Measurements from ENCODE around the gene SLC16A5. TPM values are rescaled to one million over a fixed set of nuclear protein-coding genes. Genes with fewer than 3 reads are reported as not detected.
"Not testable (repeated sequence)": the region's sequence is repeated elsewhere in the genome, so short reads cannot be mapped to it uniquely, and the experiment has no call there.

The SLC16A5 gene
- total RNA-seq, result 10 to 100 TPM; 11.4 to 12.2 TPM

- CTCF ChIA-PET, result interaction anchor here (0.6 to 2.2 kb wide), 12 partner anchors 9 to 360 kb away, joined by 3 to 10 read pairs (median 3); no protein-coding TSS in a partner anchor
- peak within 1 kb of the TSS; percentile 78 for H3K4me3 Mint-ChIP-seq
- POLR2A ChIA-PET, result interaction anchor here (0.5 kb wide), 1 partner anchor 75 kb away, joined by 3 read pairs; no protein-coding TSS in a partner anchor
- H3K27ac Mint-ChIP-seq, result peak within 1 kb of the TSS; percentile 89
- H3K9me3 Mint-ChIP-seq, result no peaks in the 10 kb centered on the region
- DNase-seq, result peak; percentile 62
- no peaks in the 10 kb centered on the region for H3K27me3 Mint-ChIP-seq
- H3K4me1 Mint-ChIP-seq, result peaks cover 63% of the 10 kb centered on the region
- H3K36me3 Mint-ChIP-seq (ENCODE audit: low read depth), result no peaks in the 10 kb centered on the region
These were observed at the start of gene SLC16A5 for GRCh38 chr17:75087558-75088453. SLC16A5 (plus strand) TSS chr17:75087954; CDS start chr17:75093637, 5,683 bp downstream.

GRCh38 chr17:75039238-75039637 lies 48.5 kb upstream of the SLC16A5 start:
- Mint-ChIP-seq H3K9me3 (no peaks in the 10 kb centered on the region), H3K27me3 (peaks cover 3% of the 10 kb centered on the region), H3K36me3 (ENCODE audit: low read depth) (peaks cover 39% of the 10 kb centered on the region), H3K4me3 (no peak overlapping the region), H3K27ac (no peak overlapping the region), H3K4me1 (peaks cover 34% of the 10 kb centered on the region)
- CTCF ChIA-PET, result interaction anchor here (0.9 to 1.2 kb wide), 4 partner anchors 20 to 231 kb away, joined by 3 to 5 read pairs (median 3); partner anchors contain the start of genes MIF4GD and MRPL58
- DNase-seq, result no peak
- POLR2A ChIA-PET, result no interaction called here

DNA sequence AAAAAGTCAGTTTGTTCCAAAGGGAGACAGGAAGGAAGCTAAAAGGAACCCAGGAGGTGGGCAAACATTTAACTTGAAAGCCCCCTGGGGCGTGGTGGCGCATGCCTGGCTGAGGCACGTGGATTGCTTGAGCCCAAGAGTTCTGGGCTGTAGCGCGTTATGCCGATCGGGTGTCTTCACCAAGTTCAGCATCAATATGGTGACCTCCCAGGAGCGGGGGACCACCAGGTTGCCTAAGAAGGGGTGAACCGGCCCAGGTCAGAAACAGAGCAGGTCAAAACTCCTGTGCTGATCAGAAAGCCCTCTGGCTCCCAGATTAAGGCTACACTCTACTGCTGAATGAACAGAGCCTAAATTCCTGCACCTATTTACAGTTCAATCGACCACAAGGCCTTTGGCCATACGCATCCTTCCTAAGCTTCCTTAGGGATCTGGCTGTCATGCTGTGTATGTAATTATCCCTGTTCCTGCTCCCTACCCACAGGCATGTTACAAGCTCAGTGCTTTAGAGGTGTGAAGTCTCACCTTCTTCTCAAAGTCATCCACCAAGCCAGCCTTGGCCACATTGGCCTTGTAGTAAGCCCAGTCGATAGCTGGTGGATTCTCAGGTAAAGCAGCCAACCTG lies 46.0 kb upstream of the SLC16A5 start:
- H3K36me3 Mint-ChIP-seq (ENCODE audit: low read depth), result peaks cover 39% of the 10 kb centered on the region
- H3K27me3 Mint-ChIP-seq, result no peaks in the 10 kb centered on the region
- H3K9me3 Mint-ChIP-seq, result no peaks in the 10 kb centered on the region
- H3K4me3 Mint-ChIP-seq, result no peak overlapping the region
- H3K4me1 Mint-ChIP-seq, result peaks cover 29% of the 10 kb centered on the region
- H3K27ac Mint-ChIP-seq, result peak overlapping the region; percentile 62
- DNase-seq, result no peak
- CTCF ChIA-PET, result interaction anchor here (0.6 to 1.5 kb wide), 6 partner anchors 7 to 761 kb away, joined by 3 to 4 read pairs (median 3); partner anchors contain the start of gene MRPL58
- POLR2A ChIA-PET, result interaction anchor here (0.6 kb wide), 1 partner anchor 67 kb away, joined by 3 read pairs; no protein-coding TSS in a partner anchor

- H3K27me3 Mint-ChIP-seq, DNase-seq, H3K27ac Mint-ChIP-seq, POLR2A ChIA-PET, H3K9me3 Mint-ChIP-seq, H3K4me3 Mint-ChIP-seq: not testable (repeated sequence)
- Mint-ChIP-seq H3K4me1 (peaks cover 35% of the 10 kb centered on the region), H3K36me3 (ENCODE audit: low read depth) (peaks cover 31% of the 10 kb centered on the region)
- CTCF ChIA-PET, result interaction anchor here (1.3 kb wide), 1 partner anchor 24 kb away, joined by 3 read pairs; no protein-coding TSS in a partner anchor
These were observed 44.0 kb upstream of the SLC16A5 start for GRCh38 chr17:75043789-75044188.

GRCh38 chr17:75044716-75045115 lies 43.0 kb upstream of the SLC16A5 start:
- H3K4me3 Mint-ChIP-seq, result peak overlapping the region; percentile 37
- H3K9me3 Mint-ChIP-seq, result no peaks in the 10 kb centered on the region
- peaks cover 31% of the 10 kb centered on the region for H3K36me3 Mint-ChIP-seq (ENCODE audit: low read depth)
- no peaks in the 10 kb centered on the region for H3K27me3 Mint-ChIP-seq
- POLR2A ChIA-PET, result no interaction called here
- H3K4me1 Mint-ChIP-seq, result peaks cover 42% of the 10 kb centered on the region
- peak overlapping the region; percentile 66 for H3K27ac Mint-ChIP-seq
- no peak for DNase-seq
- CTCF ChIA-PET, result no interaction called here

DNA sequence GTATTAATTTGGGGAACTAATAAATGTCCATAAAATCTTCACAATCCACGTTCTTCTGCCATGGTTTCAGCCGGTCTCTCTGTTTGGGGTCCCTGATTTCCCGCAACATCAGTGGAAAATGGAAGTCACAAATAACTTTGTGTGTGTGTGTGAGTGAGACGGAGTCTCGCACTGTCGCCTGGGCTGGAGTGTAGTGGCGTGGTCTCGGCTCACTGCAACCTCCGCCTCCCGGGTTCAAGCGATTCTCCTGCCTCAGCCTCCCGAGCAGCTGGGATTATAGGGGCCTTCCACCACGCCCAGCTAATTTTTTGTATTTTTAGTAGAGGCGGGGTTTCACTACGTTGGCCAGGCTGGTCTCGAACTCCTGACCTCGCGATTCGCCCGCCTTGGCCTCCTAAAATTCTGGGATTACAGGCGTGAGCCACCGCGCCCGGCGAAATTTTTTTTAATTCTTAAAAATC lies 41.8 kb upstream of the SLC16A5 start:
- CTCF ChIA-PET, result interaction anchor here (0.8 to 1.3 kb wide), 3 partner anchors 10 to 194 kb away, joined by 3 to 5 read pairs (median 3); no protein-coding TSS in a partner anchor
- DNase-seq, result not testable (repeated sequence)

DNA sequence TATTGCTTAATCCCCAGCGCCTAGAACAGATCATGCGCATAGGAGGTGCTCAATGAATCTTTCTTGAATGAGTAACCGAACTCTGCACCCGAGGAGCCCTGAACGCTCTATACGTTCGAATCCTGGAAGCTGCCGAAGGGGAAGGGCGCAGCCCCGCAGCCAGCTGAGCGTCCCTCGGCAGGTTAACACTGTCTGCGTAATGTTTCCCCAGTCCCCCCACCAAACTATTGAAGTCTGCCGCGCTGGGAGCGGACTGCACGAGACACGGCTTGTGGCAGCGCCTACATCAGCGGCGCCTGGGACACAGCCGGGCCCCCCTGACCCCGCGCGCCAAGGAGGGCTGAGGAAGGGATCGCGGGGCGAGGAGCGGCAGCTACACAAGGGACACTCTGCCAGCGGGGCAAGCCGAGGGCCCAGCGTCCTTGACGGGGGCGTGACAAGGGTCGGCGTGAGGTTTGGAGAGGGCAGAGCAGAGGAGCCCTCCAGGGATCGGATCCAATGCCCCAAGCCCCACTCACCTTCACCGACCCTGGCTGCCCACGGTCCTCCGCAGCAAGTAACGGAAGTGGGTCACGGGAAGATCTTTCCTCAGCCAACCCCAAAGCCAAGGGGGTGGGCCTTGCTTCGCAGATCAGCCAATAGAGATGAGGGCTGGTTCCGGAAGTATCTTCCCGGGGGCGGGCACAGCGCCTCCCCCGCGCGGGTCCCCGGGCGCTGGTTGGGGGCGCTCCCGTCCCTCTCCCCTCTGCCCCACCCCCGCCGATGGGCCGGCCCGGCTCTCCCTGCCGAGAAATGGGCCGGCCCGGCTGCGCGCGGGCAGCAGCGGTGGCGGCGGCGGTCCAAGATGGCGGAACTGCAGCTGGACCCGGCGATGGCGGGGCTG lies 41.1 kb upstream of the SLC16A5 start, which contains the start of the genes ATP5PD and KCTD2:
ATP5PD (minus strand) TSS at position 563 of the 883 bp plus-strand sequence. CDS start 4,319 bp downstream, outside the sequence.
KCTD2 (plus strand) TSS at position 819 of the 883 bp plus-strand sequence; CDS start at position 845, 26 bp downstream.
- peak within 1 kb of the TSS; percentile 99 for H3K4me3 Mint-ChIP-seq
- ChIA-PET CTCF (interaction anchor here (0.6 to 2.1 kb wide), 5 partner anchors 10 to 304 kb away, joined by 3 to 9 read pairs (median 3); no protein-coding TSS in a partner anchor), POLR2A (interaction anchor here (0.6 kb wide), 1 partner anchor 121 kb away, joined by 8 read pairs; no protein-coding TSS in a partner anchor)
- DNase-seq, result peak; percentile 96
- H3K27ac Mint-ChIP-seq, result peak within 1 kb of the TSS; percentile 96
- peaks cover 20% of the 10 kb centered on the region for H3K36me3 Mint-ChIP-seq (ENCODE audit: low read depth)
- H3K9me3 Mint-ChIP-seq, result no peaks in the 10 kb centered on the region
- peaks cover 45% of the 10 kb centered on the region for H3K4me1 Mint-ChIP-seq
- H3K27me3 Mint-ChIP-seq, result no peaks in the 10 kb centered on the region

More for the DNA sequence above, 41.8 kb upstream of the SLC16A5 start:
- peaks cover 45% of the 10 kb centered on the region for H3K4me1 Mint-ChIP-seq
- H3K27me3 Mint-ChIP-seq, H3K9me3 Mint-ChIP-seq, POLR2A ChIA-PET: not testable (repeated sequence)
- H3K27ac Mint-ChIP-seq, result peak overlapping the region; percentile 96
- peaks cover 20% of the 10 kb centered on the region for H3K36me3 Mint-ChIP-seq (ENCODE audit: low read depth)
- H3K4me3 Mint-ChIP-seq, result peak overlapping the region; percentile 98

GRCh38 chr17:75047398-75048098 lies 40.2 kb upstream of the SLC16A5 start:
- H3K9me3 Mint-ChIP-seq, result no peaks in the 10 kb centered on the region
- peak overlapping the region; percentile 99 for H3K4me3 Mint-ChIP-seq
- POLR2A ChIA-PET, result interaction anchor here (0.5 to 1.1 kb wide), 2 partner anchors 13 to 1857 kb away, joined by 3 to 9 read pairs; no protein-coding TSS in a partner anchor
- peak overlapping the region; percentile 94 for H3K27ac Mint-ChIP-seq
- CTCF ChIA-PET, result interaction anchor here (1.1 to 2.8 kb wide), 3 partner anchors 12 to 66 kb away, joined by 3 to 17 read pairs (median 9); no protein-coding TSS in a partner anchor
- peak; percentile 30 for DNase-seq
- peaks cover 22% of the 10 kb centered on the region for H3K36me3 Mint-ChIP-seq (ENCODE audit: low read depth)
- no peaks in the 10 kb centered on the region for H3K27me3 Mint-ChIP-seq
- peaks cover 45% of the 10 kb centered on the region for H3K4me1 Mint-ChIP-seq

GRCh38 chr17:75048249-75048878 lies 39.4 kb upstream of the SLC16A5 start:
- H3K27ac Mint-ChIP-seq, result peak overlapping the region; percentile 94
- H3K36me3 Mint-ChIP-seq (ENCODE audit: low read depth), result peaks cover 26% of the 10 kb centered on the region
- no peaks in the 10 kb centered on the region for H3K27me3 Mint-ChIP-seq
- no peaks in the 10 kb centered on the region for H3K9me3 Mint-ChIP-seq
- H3K4me1 Mint-ChIP-seq, result peaks cover 45% of the 10 kb centered on the region
- ChIA-PET POLR2A (interaction anchor here (0.5 to 1.1 kb wide), 2 partner anchors 12 to 1858 kb away, joined by 3 to 9 read pairs; no protein-coding TSS in a partner anchor), CTCF (interaction anchor here (0.8 to 2.8 kb wide), 6 partner anchors 10 to 236 kb away, joined by 3 to 17 read pairs (median 3); no protein-coding TSS in a partner anchor)
- DNase-seq, result no peak
- H3K4me3 Mint-ChIP-seq, result peak overlapping the region; percentile 99

GRCh38 chr17:75049057-75049456 lies 38.7 kb upstream of the SLC16A5 start:
- H3K4me1 Mint-ChIP-seq, result peaks cover 45% of the 10 kb centered on the region
- H3K27me3 Mint-ChIP-seq, result no peaks in the 10 kb centered on the region
- no peaks in the 10 kb centered on the region for H3K9me3 Mint-ChIP-seq
- H3K4me3 Mint-ChIP-seq, result no peak overlapping the region
- H3K27ac Mint-ChIP-seq, result no peak overlapping the region
- ChIA-PET POLR2A (no interaction called here), CTCF (interaction anchor here (0.8 to 2.8 kb wide), 5 partner anchors 11 to 236 kb away, joined by 3 to 17 read pairs (median 5); no protein-coding TSS in a partner anchor)
- DNase-seq, result no peak
- H3K36me3 Mint-ChIP-seq (ENCODE audit: low read depth), result peaks cover 26% of the 10 kb centered on the region
